ENCODE measurements around the gene SMIM10.
A peak's percentile ranks its signal among the peaks of the same experiment; 100 is the strongest.
"Not testable (repeated sequence)": the region's sequence is repeated elsewhere in the genome, so short reads cannot be mapped to it uniquely, and the experiment has no call there.

SMIM10 gene

DNA sequence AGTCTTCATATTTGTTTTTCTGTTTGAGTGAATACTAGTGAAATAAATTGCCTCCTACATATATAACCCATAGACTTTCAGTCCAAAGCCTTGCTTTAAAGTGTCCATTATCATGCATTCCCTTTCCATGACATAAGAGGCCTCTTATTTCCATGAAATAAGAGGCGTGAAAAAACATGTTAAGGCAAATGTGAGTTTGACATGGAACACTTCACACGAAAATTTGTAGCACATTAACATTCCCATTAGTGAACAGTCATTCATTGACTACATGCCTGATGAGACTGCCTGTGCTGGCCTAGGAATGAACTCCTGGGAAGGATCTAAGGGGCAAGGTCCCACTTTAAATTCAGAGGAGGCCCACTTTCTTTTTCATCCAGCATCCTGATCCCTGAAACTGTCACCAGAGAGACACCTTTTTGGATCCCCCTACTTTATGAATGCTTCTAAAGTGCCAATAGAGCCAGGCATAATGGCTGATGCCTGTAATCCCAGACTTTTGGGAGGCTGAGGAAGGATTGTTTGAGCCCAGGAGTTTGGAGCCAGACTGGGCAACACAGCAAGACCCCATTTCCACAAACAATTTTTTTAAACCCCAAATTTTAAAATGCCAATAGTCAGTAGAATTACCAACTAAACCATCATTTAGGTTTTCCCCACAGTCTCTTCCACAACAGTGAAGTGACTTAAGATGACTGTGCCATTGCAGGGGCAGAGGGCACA is 24.9 kb downstream of the SMIM10 start:
- no peak for DNase-seq

DNA sequence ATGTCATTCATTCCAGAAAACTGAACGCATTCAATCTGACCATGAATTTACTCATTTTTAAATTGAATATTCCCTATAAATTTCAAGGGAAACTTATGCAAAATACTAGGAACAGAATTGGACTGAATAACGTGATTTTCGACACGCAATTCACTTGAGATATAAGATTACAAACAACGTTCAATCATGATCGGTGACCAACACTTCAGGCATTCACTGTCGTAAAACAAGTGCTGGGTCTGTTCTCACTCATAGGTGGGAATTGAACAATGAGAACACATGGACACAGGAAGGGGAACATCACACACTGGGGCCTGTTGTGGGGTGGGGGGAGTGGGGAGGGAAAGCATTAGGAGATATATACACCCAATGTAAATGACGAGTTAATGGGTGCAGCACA is 29.1 kb downstream of the SMIM10 start:
- not testable (repeated sequence) for DNase-seq

DNA sequence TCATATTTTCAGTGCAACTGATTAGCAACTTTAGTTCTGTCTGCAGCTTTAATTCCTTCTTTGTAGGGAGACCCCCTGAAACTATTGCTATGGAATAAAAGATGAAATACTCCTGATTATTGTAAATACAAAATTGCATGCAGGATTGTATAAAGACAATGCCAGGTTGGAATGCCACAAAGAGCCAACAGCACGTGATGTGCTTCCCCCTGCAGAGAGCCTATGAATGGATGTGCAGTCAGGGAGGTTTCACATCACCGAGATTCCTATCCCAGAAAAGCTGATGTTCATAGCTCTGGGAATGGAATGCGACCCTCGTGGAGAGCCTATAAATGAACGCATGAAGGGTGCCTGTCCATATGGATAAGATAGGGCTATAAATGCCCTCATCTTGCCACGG is 33.0 kb downstream of the SMIM10 start:
- DNase-seq, result peak in 1 of 3 experiments; percentile 7

DNA sequence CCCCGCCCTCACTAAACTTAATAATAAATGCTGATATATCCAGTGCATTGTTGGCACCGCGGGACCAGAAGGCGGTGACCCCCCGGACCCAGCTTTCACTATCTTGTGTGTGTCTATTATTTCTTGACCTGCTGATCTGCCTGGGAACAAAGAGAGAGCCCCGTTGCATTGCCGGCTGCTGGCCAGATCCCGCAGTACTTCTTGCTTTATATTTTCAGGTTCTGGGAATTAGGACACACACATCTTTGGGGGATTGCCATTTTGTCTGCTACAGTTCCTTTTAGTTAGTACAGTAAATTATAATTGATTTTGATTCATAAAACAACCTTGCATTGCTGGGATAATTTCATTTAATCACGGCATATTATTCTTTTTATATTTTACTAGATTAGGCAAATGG is 33.7 kb downstream of the SMIM10 start:
- no peak for DNase-seq

DNA sequence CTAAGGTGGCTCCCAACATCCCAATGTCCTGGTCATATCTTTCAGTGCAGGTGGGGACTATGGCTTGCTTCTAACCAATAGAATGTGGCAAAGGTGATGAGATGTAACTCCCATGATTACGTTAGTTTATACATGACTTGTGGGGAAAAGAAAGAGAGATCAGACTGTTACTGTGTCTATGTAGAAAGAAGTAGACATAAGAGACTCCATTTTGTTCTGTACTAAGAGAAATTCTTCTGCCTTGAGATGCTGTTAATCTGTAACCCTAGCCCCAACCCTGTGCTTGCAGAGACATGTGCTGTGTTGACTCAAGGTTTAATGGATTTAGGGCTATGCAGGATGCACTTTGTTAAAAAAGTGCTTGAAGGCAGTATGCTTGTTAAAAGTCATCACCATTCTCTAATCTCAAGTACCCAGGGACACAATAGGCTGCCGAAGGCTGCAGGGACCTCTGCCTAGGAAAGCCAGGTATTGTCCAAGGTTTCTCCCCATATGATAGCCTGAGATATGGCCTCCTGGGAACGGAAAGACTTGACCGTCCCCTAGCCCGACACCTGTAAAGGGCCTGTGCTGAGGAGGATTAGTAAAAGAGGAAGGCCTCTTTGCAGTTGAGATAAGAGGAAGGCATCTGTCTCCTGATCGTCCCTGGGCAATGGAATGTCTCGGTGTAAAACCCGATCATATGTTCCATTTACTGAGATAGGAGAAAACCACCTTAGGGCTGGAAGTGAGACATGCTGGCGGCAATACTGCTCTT is 39.6 kb downstream of the SMIM10 start:
- DNase-seq, result peak in 1 of 3 experiments; percentile 17

DNA sequence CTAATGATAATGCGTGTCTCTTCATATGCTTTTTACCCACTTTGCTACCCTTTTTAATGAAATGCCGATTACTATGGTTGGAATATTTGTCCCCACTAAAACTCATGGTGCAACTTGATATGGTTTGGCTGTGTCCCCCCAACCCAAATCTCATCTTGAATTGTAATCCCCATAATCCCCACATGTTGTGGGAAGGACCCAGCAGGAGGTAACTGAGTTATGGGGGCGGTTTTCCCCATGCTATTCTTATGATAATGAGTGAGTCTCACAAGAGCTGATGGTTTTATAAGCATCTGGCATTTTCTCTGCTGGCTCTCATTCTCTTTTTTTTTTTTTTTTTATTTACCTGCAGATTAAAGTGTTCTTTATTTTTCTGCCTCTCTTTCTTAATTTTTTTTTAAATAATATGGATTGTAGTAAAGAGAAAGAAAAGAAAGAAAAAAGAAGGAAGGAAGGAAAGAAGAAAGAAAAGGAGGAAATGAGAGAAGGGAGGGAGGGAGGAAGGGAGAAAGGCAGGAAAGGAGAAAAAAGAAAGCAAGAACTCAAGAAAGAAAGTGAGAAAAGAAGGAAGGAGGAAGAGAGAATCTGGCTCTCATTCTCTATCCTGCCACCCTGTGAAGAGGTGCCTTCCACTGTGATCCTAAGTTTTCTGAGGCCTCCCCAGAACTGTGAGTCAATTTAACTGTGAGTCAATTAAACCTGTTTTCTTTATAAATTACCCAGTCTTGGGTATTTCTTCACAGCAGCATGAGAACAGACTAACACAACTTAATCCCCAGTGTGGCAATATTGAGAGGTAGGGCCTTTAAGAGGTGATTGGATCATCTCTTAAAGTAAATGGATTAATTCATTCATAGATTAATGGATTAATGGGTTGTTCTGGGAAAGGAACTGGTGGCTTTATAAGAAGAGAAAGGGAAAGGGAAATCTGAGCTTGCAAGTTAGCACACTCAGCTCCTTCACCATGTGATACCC is 50.6 kb downstream of the SMIM10 start:
- not testable (repeated sequence) for DNase-seq
